HepG2 (cell line): Measurements from ENCODE around the gene HSD17B2. TPM values are rescaled to one million over a fixed set of nuclear protein-coding genes. Genes with fewer than 3 reads are reported as not detected.

Source experiments
- CCAR2 ChIP-seq: fragments of 200-400 bp; formaldehyde crosslinking; optimal IDR thresholded peaks from 2 replicates; pipeline ENCODE3; 2018; ENCODE audit warnings: low read depth, mild to moderate bottlenecking, low read length, moderate library complexity
- FOXP1 ChIP-seq, 2 experiments: fragments of 450-650 bp in 1 of 2; IDR thresholded peaks; 2 replicates each; pipeline ENCODE4 v1.6.1; 2017 to 2018; ENCODE audit warnings: antibody characterized with exemption in 1 of 2
- GPN1 ChIP-seq: sonication (generic); formaldehyde crosslinking; IDR thresholded peaks from 2 replicates; pipeline ENCODE4 v1.5.1; 2020; ENCODE audit warnings: missing genetic modification reagents, borderline replicate concordance
- JARID2 ChIP-seq: sonication (generic); formaldehyde crosslinking; IDR thresholded peaks from 2 replicates; pipeline ENCODE4 v1.8.1; 2023; ENCODE audit warnings: missing genetic modification reagents, inconsistent platforms; ENCODE audit not compliant: insufficient replicate concordance
- PHB2 ChIP-seq: fragments of 450-650 bp; IDR thresholded peaks from 2 replicates; pipeline ENCODE4 v1.6.1; 2018; ENCODE audit not compliant: partially characterized antibody
- SOX5 ChIP-seq: IDR thresholded peaks from 2 replicates; pipeline ENCODE4 v1.6.1; 2016; ENCODE audit warnings: borderline replicate concordance
- TP53 ChIP-seq: sonication (generic); formaldehyde crosslinking; conservative IDR thresholded peaks from 2 replicates; pipeline ENCODE4 v1.4.0; 2020; ENCODE audit warnings: missing genetic modification reagents
- YEATS2 ChIP-seq: sonication (generic); formaldehyde crosslinking; IDR thresholded peaks from 2 replicates; pipeline ENCODE4 v1.4.0; 2020; ENCODE audit warnings: missing genetic modification reagents, borderline replicate concordance
- ZNF34 ChIP-seq: sonication (generic); formaldehyde crosslinking; IDR thresholded peaks from 2 replicates; pipeline ENCODE4 v1.4.0; 2020; ENCODE audit warnings: mild to moderate bottlenecking, missing genetic modification reagents, borderline replicate concordance
- ZNF343 ChIP-seq: sonication (generic); formaldehyde crosslinking; IDR thresholded peaks from 2 replicates; pipeline ENCODE4 v1.4.0; 2020; ENCODE audit warnings: mild to moderate bottlenecking, missing genetic modification reagents
- ZNF629 ChIP-seq: sonication (generic); formaldehyde crosslinking; conservative IDR thresholded peaks from 2 replicates; pipeline ENCODE4 v1.5.0; 2020; ENCODE audit warnings: missing genetic modification reagents
- ZNF672 ChIP-seq: sonication (generic); formaldehyde crosslinking; IDR thresholded peaks from 2 replicates; pipeline ENCODE4 v1.8.1; 2022; ENCODE audit warnings: missing genetic modification reagents
- ZNF678 ChIP-seq: sonication (generic); formaldehyde crosslinking; IDR thresholded peaks from 2 replicates; pipeline ENCODE4 v1.4.0; 2020; ENCODE audit warnings: mild to moderate bottlenecking, missing genetic modification reagents
- ZNF777 ChIP-seq: sonication (generic); formaldehyde crosslinking; IDR thresholded peaks from 2 replicates; pipeline ENCODE4 v1.4.0; 2020; ENCODE audit warnings: missing genetic modification reagents
- polyA plus RNA-seq, 8 experiments: library from polyadenylated mRNA; depleted of rRNA in 3 of 8; stranded (reverse) in 7 of 8; unstranded in 1 of 8; fragments of >200 nt; fragmentation: Illumina TruSeq in 4 of 8; extraction: Trizol in 4 of 8; gene quantifications; 2 replicates each; pipeline versions ENCODE4 v1.2.1 to v1.2.3, GENCODE V29; 2011 to 2016; ENCODE audit warnings: low read depth in 4 of 8, missing spikeins in 1 of 8, mixed read lengths in 1 of 8; ENCODE audit not compliant: insufficient read depth in 1 of 8
- total RNA-seq, 5 experiments: library from RNA; depleted of rRNA; stranded (reverse); fragments of >200 nt; fragmentation: Illumina TruSeq; extraction: Trizol; gene quantifications; 2 replicates each; pipeline ENCODE4 v1.2.3, GENCODE V29; 2016; ENCODE audit warnings: low read depth in 1 of 5
- TF ChIP-seq, protein P1 (sequence below): sonication (generic); formaldehyde crosslinking; IDR thresholded peaks from 2 replicates; pipeline ENCODE4 v1.5.1; 2020; ENCODE audit warnings: missing genetic modification reagents, mild to moderate bottlenecking, borderline replicate concordance
- TF ChIP-seq, protein P2 (sequence below): sonication (generic); formaldehyde crosslinking; IDR thresholded peaks from 2 replicates; pipeline ENCODE4 v1.5.0; 2020; ENCODE audit warnings: mild to moderate bottlenecking, missing genetic modification reagents, moderate library complexity
- TF ChIP-seq, protein P3 (sequence below): sonication (generic); formaldehyde crosslinking; IDR thresholded peaks from 2 replicates; pipeline ENCODE4 v1.4.0; 2020; ENCODE audit warnings: missing genetic modification reagents, mild to moderate bottlenecking, borderline replicate concordance
- TF ChIP-seq, protein P4 (sequence below): sonication (generic); formaldehyde crosslinking; IDR thresholded peaks from 2 replicates; pipeline ENCODE4 v1.8.0; 2022; ENCODE audit warnings: mild to moderate bottlenecking, missing genetic modification reagents; ENCODE audit not compliant: insufficient replicate concordance
- TF ChIP-seq, protein P5 (sequence below): sonication (generic); formaldehyde crosslinking; IDR thresholded peaks from 2 replicates; pipeline ENCODE4 v1.5.1; 2020; ENCODE audit warnings: mild to moderate bottlenecking, moderate library complexity, missing genetic modification reagents
- TF ChIP-seq, protein P6 (sequence below): sonication (generic); formaldehyde crosslinking; IDR thresholded peaks from 2 replicates; pipeline ENCODE4 v1.4.0; 2020; ENCODE audit warnings: mild to moderate bottlenecking, low read depth, missing genetic modification reagents

The HSD17B2 gene
- total and polyA plus RNA-seq, 2 of the 13 experiments (the other 11 are each of a cell fraction or from before 2014, with no cell fraction given), result 26.3 to 69.3 TPM

DNA sequence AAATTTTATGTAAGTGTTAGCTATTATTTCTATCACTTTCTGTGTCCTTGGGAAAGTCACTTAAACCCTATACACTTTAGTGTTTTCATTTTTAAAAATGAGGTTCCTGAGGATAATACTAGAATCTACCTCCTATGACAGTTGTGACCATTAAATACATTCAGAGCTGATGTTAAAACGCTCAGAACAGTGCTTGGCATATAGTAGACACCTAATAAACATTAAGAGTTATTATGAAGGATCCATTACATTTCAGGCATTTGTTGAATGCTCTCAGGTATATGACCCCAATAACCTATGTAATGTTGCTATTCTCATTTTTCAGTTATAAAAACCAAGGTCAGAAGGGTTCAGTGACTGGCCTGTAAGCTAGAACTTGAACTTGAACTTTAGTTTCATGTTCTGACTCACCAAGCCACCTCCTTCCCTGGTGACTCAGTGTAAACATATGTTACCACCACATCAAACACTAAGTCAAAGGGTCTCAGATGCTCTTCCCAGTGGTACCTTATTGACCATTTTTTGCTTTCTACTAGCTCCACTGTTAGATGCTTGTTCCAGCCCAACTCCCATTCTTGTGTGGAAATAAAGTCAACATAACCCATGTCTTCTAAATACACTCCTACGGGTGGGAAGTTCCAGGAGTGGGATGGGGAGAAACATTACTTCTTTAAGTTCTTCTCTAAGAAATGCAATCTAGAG lies 47.6 kb downstream of the HSD17B2 start (continued):
- TF ChIP-seq, protein P1, sequence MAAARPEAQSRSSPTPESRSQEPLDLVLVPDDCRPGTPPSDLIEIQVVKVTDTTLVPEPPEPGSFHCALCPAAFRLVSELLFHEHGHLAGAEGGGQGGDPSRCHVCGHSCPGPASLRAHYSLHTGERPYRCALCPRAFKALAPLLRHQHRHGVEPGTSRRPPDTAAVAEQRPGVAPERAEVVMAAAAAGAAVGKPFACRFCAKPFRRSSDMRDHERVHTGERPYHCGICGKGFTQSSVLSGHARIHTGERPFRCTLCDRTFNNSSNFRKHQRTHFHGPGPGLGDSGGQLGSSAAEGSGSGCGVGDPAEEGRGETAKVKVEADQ (CRISPR knock-in tag), result peak; percentile 57; the same call in 1 of the 2 replicates
- no peak for TF ChIP-seq CCAR2
- TF ChIP-seq, protein P2, sequence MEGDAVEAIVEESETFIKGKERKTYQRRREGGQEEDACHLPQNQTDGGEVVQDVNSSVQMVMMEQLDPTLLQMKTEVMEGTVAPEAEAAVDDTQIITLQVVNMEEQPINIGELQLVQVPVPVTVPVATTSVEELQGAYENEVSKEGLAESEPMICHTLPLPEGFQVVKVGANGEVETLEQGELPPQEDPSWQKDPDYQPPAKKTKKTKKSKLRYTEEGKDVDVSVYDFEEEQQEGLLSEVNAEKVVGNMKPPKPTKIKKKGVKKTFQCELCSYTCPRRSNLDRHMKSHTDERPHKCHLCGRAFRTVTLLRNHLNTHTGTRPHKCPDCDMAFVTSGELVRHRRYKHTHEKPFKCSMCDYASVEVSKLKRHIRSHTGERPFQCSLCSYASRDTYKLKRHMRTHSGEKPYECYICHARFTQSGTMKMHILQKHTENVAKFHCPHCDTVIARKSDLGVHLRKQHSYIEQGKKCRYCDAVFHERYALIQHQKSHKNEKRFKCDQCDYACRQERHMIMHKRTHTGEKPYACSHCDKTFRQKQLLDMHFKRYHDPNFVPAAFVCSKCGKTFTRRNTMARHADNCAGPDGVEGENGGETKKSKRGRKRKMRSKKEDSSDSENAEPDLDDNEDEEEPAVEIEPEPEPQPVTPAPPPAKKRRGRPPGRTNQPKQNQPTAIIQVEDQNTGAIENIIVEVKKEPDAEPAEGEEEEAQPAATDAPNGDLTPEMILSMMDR (CRISPR knock-in tag), result no peak
- TF ChIP-seq, protein P3, sequence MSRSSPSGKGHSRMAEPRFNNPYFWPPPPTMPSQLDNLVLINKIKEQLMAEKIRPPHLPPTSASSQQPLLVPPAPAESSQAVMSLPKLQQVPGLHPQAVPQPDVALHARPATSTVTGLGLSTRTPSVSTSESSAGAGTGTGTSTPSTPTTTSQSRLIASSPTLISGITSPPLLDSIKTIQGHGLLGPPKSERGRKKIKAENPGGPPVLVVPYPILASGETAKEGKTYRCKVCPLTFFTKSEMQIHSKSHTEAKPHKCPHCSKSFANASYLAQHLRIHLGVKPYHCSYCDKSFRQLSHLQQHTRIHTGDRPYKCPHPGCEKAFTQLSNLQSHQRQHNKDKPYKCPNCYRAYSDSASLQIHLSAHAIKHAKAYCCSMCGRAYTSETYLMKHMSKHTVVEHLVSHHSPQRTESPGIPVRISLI, result peak; percentile 39; the same call in 1 of the 2 replicates
- TF ChIP-seq GPN1, result no peak
- TF ChIP-seq SOX5 (CRISPR knock-in tag), result peak; percentile 90; the same call in 1 of the 2 replicates
- no peak for TF ChIP-seq TP53 (CRISPR knock-in tag)
- peak; percentile 73; the same call in 1 of the 2 replicates for TF ChIP-seq YEATS2 (CRISPR knock-in tag)
- TF ChIP-seq PHB2, result no peak
- TF ChIP-seq, protein P4, sequence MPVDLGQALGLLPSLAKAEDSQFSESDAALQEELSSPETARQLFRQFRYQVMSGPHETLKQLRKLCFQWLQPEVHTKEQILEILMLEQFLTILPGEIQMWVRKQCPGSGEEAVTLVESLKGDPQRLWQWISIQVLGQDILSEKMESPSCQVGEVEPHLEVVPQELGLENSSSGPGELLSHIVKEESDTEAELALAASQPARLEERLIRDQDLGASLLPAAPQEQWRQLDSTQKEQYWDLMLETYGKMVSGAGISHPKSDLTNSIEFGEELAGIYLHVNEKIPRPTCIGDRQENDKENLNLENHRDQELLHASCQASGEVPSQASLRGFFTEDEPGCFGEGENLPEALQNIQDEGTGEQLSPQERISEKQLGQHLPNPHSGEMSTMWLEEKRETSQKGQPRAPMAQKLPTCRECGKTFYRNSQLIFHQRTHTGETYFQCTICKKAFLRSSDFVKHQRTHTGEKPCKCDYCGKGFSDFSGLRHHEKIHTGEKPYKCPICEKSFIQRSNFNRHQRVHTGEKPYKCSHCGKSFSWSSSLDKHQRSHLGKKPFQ, result peak; percentile 64
- TF ChIP-seq JARID2 (CRISPR knock-in tag), result peak; percentile 80
- TF ChIP-seq ZNF629 (CRISPR knock-in tag), result peak; percentile 11; the same call in 1 of the 2 replicates
- TF ChIP-seq ZNF678, result no peak
- no peak for TF ChIP-seq ZNF672 (CRISPR knock-in tag)
- TF ChIP-seq ZNF34 (CRISPR knock-in tag), result 0 out of 2 replicates have a peak, but pooled peaks have one; percentile 58
- TF ChIP-seq, protein P5, sequence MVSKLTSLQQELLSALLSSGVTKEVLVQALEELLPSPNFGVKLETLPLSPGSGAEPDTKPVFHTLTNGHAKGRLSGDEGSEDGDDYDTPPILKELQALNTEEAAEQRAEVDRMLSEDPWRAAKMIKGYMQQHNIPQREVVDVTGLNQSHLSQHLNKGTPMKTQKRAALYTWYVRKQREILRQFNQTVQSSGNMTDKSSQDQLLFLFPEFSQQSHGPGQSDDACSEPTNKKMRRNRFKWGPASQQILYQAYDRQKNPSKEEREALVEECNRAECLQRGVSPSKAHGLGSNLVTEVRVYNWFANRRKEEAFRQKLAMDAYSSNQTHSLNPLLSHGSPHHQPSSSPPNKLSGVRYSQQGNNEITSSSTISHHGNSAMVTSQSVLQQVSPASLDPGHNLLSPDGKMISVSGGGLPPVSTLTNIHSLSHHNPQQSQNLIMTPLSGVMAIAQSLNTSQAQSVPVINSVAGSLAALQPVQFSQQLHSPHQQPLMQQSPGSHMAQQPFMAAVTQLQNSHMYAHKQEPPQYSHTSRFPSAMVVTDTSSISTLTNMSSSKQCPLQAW, result peak; percentile 61; the same call in 1 of the 2 replicates
- TF ChIP-seq, protein P6, sequence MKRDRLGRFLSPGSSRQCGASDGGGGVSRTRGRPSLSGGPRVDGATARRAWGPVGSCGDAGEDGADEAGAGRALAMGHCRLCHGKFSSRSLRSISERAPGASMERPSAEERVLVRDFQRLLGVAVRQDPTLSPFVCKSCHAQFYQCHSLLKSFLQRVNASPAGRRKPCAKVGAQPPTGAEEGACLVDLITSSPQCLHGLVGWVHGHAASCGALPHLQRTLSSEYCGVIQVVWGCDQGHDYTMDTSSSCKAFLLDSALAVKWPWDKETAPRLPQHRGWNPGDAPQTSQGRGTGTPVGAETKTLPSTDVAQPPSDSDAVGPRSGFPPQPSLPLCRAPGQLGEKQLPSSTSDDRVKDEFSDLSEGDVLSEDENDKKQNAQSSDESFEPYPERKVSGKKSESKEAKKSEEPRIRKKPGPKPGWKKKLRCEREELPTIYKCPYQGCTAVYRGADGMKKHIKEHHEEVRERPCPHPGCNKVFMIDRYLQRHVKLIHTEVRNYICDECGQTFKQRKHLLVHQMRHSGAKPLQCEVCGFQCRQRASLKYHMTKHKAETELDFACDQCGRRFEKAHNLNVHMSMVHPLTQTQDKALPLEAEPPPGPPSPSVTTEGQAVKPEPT (CRISPR knock-in tag), result no peak
- 0 out of 2 replicates have a peak, but pooled peaks have one; percentile 48 for TF ChIP-seq FOXP1 (IDR thresholded peaks at IDR 0.05)
- peak; percentile 95 for TF ChIP-seq FOXP1 (CRISPR knock-in tag; IDR thresholded peaks at IDR 0.05)
- no peak for TF ChIP-seq ZNF777 (CRISPR knock-in tag)
- TF ChIP-seq ZNF343 (CRISPR knock-in tag), result no peak
